H7 (cell line): ENCODE results near the gene CEACAM5. TPM values are rescaled to one million over a fixed set of nuclear protein-coding genes. Genes with fewer than 3 reads are reported as not detected.
"Not testable (repeated sequence)": the region's sequence is repeated elsewhere in the genome, so short reads cannot be mapped to it uniquely, and the experiment has no call there.

Experiments used
- DNase-seq: peaks from one replicate; pipeline ENCODE4 v3.0.0; 2012
- H3K27me3 ChIP-seq: 2 replicates; pipeline ENCODE4 v1.6.0; 2011; ENCODE audit warnings: mild to moderate bottlenecking, low read length; ENCODE audit not compliant: control insufficient read depth, insufficient read depth
- H3K36me3 ChIP-seq: replicated peaks from 2 replicates; pipeline ENCODE4 v1.5.1; 2011; ENCODE audit warnings: low read length; ENCODE audit not compliant: control insufficient read depth, insufficient read depth
- H3K4me3 ChIP-seq: 2 replicates; pipeline ENCODE4 v1.5.1; 2011; ENCODE audit warnings: low read depth, mild to moderate bottlenecking, control low read depth, low read length, moderate library complexity; ENCODE audit not compliant: insufficient read depth
- total RNA-seq: library from RNA; depleted of rRNA; stranded (reverse); fragments of >200 nt; shearing (Covaris generic); gene quantifications from 2 replicates; pipeline ENCODE4 v1.2.3, GENCODE V29; 2014

CEACAM5 gene
- total RNA-seq, 1 experiment from 2014 or later = not detected

DNA sequence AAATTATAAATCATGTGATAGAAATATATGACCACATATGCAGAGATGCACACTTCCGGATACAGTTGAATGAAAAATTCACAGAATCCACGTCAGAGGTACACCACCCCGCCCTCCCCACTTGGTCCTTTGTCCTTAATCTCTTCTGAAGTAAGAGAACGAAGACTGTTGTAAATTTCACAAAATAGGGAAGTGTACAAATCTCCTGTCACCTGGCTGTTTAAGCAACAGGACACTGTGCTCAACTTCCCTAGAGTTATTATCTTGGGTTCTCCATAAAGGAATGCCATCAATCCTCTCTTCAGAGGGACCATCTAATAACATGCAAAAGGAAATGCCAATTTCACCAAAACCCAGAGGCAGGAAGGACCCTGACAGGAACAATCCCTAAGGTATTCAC is 36.4 kb downstream of the CEACAM5 start:
- no peak overlapping the region for H3K4me3 ChIP-seq
- H3K27me3 ChIP-seq = no peaks in the 10 kb centered on the region
- no peaks in the 10 kb centered on the region for H3K36me3 ChIP-seq
- no peak for DNase-seq

DNA sequence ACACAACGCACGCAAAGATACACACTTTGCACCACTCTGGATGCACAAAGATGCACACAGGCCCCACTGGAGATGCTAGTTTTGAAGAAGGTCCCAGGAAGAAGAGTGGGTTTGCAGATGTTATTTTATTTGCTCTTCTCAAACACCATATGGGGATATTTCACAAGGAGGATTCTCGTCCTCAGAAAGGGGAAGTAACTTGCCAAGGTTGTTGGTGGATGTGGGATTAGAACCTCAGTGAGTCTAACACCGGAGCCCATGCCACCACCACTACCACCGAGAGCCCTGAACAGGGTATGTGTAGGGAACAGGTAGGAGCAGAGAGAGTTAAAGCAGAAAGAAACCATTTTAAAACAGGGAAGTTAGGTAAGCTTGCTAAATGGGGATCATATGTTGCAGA is 37.3 kb downstream of the CEACAM5 start:
- Histone ChIP-seq H3K36me3 (no peaks in the 10 kb centered on the region), H3K27me3 (no peaks in the 10 kb centered on the region), H3K4me3 (no peak overlapping the region)
- DNase-seq = no peak

GRCh38 chr19:41746593-41747227 is 38.3 kb downstream of the CEACAM5 start:
- Histone ChIP-seq H3K36me3 (no peaks in the 10 kb centered on the region), H3K4me3 (no peak overlapping the region), H3K27me3 (no peaks in the 10 kb centered on the region)
- peak; percentile 72 for DNase-seq

DNA sequence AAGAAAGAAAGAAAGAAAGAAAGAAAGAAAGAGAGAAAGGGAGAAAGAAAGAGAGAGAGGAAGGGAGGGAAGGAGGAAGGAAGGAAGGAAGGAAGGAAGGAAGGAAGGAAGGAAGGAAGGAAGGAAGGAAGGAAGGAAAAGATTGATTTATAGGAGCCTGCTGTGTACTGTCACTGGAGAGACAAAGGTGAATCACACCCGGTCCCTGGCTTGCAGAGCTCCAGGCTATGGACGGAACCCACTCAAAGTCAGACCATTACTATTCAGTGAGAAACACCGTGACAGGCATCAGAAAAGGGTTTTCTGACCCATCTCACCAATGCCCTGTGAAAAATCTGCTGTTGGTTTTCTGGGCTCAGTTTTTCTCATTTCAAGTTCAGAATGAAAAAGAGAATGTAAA is 39.6 kb downstream of the CEACAM5 start:
- no peak overlapping the region for H3K4me3 ChIP-seq
- no peak for DNase-seq
- H3K36me3 ChIP-seq = no peaks in the 10 kb centered on the region
- no peaks in the 10 kb centered on the region for H3K27me3 ChIP-seq

GRCh38 chr19:41750248-41751134 is 42.1 kb downstream of the CEACAM5 start:
- not testable (repeated sequence) for H3K27me3 ChIP-seq, H3K4me3 ChIP-seq, H3K36me3 ChIP-seq, DNase-seq

GRCh38 chr19:41753159-41753558 is 44.7 kb downstream of the CEACAM5 start:
- Histone ChIP-seq H3K27me3 (no peaks in the 10 kb centered on the region), H3K4me3 (no peak overlapping the region), H3K36me3 (no peaks in the 10 kb centered on the region)
- DNase-seq = peak; percentile 75

DNA sequence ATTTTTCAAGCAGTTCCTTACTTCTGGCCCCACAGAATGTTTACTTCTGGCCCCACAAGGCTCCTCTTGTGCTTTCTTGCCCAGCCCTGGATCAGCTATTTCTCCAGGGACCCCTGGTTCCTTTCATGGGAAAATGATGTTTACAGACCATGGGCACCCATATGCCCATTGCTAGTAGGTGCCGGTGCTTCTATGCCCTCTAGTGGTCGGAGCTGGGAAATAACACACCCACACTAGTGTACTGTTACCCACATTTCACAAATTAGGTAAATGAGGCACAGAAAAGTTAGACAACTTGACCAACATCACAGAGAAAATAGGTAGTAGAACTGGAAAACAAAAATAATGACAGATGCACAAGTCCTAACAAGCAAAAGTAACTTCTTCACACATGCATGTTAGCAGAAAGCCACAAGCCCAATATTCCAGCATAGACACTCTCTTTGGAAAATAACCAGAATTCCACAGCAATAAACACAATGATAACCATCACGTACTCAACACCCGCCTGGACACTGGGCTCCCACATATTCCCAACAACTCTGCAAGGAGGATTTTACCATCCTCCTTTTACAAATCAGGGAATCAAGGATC is 45.6 kb downstream of the CEACAM5 start:
- H3K4me3 ChIP-seq = no peak overlapping the region
- H3K36me3 ChIP-seq = no peaks in the 10 kb centered on the region
- DNase-seq = peak; percentile 49
- H3K27me3 ChIP-seq = no peaks in the 10 kb centered on the region

DNA sequence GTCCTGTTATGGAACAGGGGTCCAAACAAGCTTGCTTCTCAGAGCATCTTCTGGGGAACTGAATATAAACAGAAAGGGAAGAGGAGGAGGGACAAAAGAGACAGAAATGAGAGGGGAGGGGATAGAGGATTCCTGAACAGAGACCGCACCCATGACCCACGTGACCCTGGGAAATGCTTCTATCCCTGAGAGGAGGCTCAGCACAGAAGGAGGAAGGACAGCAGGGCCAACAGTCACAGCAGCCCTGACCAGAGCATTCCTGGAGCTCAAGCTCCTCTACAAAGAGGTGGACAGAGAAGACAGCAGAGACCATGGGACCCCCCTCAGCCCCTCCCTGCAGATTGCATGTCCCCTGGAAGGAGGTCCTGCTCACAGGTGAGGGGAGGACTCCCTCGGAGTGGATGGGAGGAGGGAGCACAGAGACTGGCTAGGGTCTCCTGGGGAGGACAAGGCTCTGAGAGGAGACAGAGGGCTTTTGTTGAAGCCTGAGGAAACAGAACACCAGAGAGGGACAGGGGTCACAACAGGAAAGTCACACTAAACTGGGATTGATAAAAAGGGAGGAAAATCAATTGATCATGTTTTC is 47.0 kb downstream of the CEACAM5 start, which contains the start of gene CEACAM6:
TSS of gene CEACAM6 (plus strand) at position 203 of the 586 bp plus-strand sequence. CDS start at position 312, 109 bp downstream.
- no peak within 1 kb of the TSS for H3K4me3 ChIP-seq
- H3K27me3 ChIP-seq = no peaks in the 10 kb centered on the region
- no peaks in the 10 kb centered on the region for H3K36me3 ChIP-seq
- no peak for DNase-seq

DNA sequence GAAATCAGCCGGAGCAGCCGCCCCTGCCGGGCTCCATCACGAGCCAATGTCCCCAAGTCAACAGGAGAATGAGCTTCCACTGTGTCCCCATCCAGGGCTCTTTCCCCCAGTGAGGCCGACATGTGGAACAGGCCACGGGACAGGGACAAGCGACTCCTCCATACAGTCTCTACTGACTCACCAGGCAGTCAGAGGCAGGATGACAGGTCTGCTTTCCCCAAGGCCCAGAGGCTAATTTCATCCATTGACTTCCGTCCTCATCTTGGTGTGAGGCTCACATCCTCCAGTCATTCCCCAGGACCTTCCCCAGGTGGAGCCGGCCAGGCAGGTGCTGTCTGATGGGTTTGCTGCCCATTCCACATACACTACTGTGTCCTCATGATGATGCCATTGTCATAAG is 50.4 kb downstream of the CEACAM5 start:
- H3K27me3 ChIP-seq = no peaks in the 10 kb centered on the region

GRCh38 chr19:41767115-41767514 is 58.7 kb downstream of the CEACAM5 start:
- no peaks in the 10 kb centered on the region for H3K27me3 ChIP-seq
- no peak overlapping the region for H3K4me3 ChIP-seq
- H3K36me3 ChIP-seq = no peaks in the 10 kb centered on the region
- no peak for DNase-seq

More for the DNA sequence above, 50.4 kb downstream of the CEACAM5 start:
- no peak overlapping the region for H3K4me3 ChIP-seq
- DNase-seq = no peak
- no peaks in the 10 kb centered on the region for H3K36me3 ChIP-seq

GRCh38 chr19:41768105-41768504 is 59.7 kb downstream of the CEACAM5 start:
- not testable (repeated sequence) for H3K27me3 ChIP-seq, H3K36me3 ChIP-seq, H3K4me3 ChIP-seq, DNase-seq

GRCh38 chr19:41769608-41770007 is 61.2 kb downstream of the CEACAM5 start:
- no peaks in the 10 kb centered on the region for H3K27me3 ChIP-seq
- H3K36me3 ChIP-seq = no peaks in the 10 kb centered on the region
- no peak overlapping the region for H3K4me3 ChIP-seq
- no peak for DNase-seq

- Histone ChIP-seq H3K4me3 (no peak overlapping the region), H3K27me3 (no peaks in the 10 kb centered on the region), H3K36me3 (no peaks in the 10 kb centered on the region)
- no peak for DNase-seq
Observed at GRCh38 chr19:41771410-41771809, 63.0 kb downstream of the CEACAM5 start.

DNA sequence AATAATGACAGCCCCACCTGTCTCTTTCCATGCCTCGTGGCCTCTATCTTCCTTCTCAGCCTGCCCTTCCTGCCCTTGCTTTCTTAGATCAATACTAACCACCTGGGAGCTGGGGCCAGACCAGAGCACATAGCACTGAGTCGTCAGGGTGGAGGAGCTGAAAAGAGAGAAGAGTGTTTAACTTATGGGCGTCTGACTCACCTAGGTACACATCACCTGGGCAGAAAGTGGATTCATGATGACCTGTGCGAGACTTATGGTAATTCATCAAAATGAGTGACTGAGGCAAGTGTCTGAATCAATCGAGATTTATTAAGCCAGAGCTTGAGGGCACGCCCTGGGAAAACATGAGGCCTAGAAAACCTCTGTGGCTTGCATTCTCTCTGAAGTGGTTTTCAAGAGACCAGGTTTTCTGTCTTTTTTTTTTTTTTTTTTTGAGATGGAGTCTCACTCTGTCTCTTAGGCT is 66.1 kb downstream of the CEACAM5 start:
- DNase-seq = no peak
- Histone ChIP-seq H3K4me3 (no peak overlapping the region), H3K27me3 (no peaks in the 10 kb centered on the region), H3K36me3 (no peaks in the 10 kb centered on the region)
